ENCODE measurements around the gene ARFGAP1. TPM values are rescaled to one million over a fixed set of nuclear protein-coding genes. Genes with fewer than 3 reads are reported as not detected.
"Not testable (repeated sequence)": the region's sequence is repeated elsewhere in the genome, so short reads cannot be mapped to it uniquely, and the experiment has no call there.

The ARFGAP1 gene
- total RNA-seq, 4 donors from 2014 or later, result 34.4 to 306 (median 99.3) TPM

DNA sequence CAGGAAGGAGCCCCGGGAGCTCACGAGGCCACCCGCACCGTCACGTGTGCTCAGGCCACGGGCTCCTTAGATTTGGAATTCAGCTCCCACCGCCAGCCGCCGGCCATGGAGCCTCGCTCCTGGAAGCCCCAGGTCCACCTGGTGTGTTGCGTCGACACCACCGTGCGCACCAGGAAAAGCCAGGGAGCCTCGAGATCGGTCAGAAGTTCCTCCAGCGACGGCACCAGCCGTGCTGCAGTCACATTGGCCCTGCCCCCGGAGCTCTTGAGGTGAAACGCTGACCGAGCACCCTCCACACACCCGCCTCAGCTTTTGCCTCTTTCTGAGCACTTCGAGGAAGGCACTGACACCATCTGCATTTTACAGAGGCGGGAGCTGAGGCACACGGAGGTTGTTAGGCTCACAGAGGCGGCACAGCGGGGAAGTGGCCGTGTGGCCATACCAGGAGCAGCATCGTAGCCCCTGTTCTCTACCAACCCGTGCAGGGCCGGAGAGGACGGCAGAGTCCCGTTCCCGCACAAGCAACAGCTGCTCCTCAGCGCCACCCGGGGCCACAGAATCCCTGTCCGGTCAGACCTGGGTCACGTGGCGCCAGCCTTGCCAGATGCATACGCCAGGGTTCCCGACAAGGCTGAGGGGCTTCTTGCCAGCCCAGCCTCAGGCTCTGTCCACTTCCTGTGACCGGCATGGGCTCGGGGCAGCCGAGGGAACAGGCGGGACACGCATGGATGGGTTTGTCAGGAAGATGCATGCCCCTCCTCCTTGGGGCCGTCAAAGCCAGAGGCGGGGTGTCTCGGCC, 25.9 kb upstream of the ARFGAP1 start:
- Histone ChIP-seq H3K27ac (no peak overlapping the region), H3K27me3 (peaks cover 0 to 2% of the 10 kb centered on the region in 2 donors), H3K4me3 (no peak overlapping the region), H3K9me3 (no peaks in the 10 kb centered on the region), H3K4me1 (no peaks in the 10 kb centered on the region), H3K36me3 (no peaks in the 10 kb centered on the region)
- intact Hi-C loops (cut with DNase I; ENCODE audit: low total_unique reads), result no loop called here
- DNase-seq, result no peak
- TF ChIP-seq POLR2A (IDR thresholded peaks at IDR 0.05), result no peak
- TF ChIP-seq CTCF (IDR thresholded peaks at IDR 0.05), result no peak

DNA sequence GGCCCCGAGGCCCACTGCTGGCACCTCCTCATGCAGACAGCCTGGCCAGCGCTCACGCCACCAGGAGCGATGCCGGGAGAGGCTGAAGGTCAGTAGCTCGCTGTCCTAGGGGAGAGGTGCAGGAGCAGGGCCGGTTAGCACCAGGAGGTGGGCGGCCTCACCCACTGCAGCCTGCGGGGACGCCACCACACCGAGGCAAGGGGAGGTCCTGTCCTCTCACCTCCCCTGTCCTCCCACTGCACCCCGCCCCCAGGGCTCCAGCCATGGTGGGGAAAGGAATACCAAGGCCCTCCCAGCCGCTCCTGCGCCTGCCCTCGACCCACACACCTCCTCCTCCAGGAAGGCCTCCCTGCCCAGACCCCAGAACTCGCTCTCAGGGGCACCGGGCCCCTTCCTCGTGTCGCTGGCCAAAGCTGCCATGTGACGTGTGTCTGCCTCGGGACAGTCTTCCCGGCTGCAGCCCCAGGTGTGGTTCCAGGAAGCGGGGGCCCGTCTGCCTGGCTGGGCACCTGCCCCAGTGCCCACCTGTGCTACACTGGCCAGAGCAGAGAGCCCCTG, 24.9 kb upstream of the ARFGAP1 start:
- Histone ChIP-seq H3K9me3 (no peaks in the 10 kb centered on the region), H3K4me1 (no peaks in the 10 kb centered on the region), H3K27ac (no peak overlapping the region), H3K27me3 (peaks cover 0 to 7% of the 10 kb centered on the region in 2 donors), H3K4me3 (no peak overlapping the region), H3K36me3 (no peaks in the 10 kb centered on the region)
- intact Hi-C loops (cut with DNase I; ENCODE audit: low total_unique reads), result no loop called here
- TF ChIP-seq POLR2A (IDR thresholded peaks at IDR 0.05), result no peak
- TF ChIP-seq CTCF (IDR thresholded peaks at IDR 0.05), result no peak
- no peak for DNase-seq

DNA sequence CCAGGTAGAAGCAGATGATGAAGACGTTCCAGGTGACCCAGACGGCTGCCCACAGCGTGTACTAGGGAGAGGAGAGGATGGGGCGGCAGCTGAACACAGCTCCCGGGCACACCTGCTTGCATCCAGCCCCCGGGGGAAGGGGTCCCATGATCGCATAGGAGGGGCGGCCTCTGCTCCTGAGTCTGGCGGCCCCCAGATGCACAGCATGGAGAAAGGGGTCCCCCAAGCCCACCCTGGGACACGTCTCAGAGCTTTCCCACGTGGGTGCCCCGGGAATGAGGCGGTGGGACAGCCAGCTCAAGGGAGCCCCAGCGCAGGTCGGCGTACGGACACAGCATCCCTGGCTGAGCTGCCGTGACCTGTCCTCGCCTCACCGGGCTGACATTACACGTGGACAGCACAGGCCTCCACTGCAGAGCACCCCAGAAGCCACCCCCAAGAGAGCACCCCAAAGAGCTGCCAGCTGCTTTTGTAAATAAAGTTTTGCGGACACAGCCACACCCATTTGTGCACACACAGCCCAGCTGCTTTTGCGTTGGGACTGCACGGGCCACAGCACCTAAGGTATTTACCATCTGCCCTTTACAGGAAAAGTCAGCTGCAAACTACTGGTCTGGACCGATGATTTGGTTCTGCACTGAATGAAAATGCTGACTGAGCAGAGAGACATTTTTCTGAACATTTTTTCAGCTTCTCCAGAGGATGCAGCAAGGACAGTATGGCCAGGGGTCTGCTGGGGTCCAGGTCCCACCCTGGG, 23.6 kb upstream of the ARFGAP1 start:
- DNase-seq, result no peak
- Histone ChIP-seq H3K9me3 (no peaks in the 10 kb centered on the region), H3K4me3 (no peak overlapping the region), H3K36me3 (no peaks in the 10 kb centered on the region), H3K4me1 (peaks cover 0 to 11% of the 10 kb centered on the region in 2 donors), H3K27ac (no peak overlapping the region), H3K27me3 (peaks cover 3 to 12% of the 10 kb centered on the region in 2 donors)
- TF ChIP-seq POLR2A (IDR thresholded peaks at IDR 0.05) (no peak), CTCF (IDR thresholded peaks at IDR 0.05) (no peak)
- intact Hi-C loops (cut with DNase I; ENCODE audit: low total_unique reads), result no loop called here

DNA sequence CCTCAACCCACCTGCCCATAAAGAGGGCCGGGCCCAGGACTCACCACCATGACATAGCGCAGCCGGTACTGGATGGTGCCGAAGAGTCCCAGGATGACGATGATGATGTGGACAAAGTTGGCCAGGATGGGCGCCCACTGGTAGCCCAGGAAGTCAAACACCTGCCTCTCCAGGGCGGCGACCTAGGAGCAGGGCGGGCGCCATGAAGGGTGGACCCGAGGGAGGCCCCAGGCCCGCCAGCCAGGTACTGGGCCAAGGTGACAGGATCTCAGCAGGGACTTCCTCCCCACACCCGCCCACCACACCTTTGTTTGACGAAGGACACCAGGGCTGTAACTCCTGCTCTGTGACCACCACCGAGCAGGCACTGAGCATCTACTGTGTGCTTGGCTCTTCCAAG, 22.7 kb upstream of the ARFGAP1 start:
- no peaks in the 10 kb centered on the region for H3K36me3 ChIP-seq
- intact Hi-C loops (cut with DNase I; ENCODE audit: low total_unique reads), result no loop called here
- no peak overlapping the region for H3K4me3 ChIP-seq
- H3K9me3 ChIP-seq, result no peaks in the 10 kb centered on the region
- DNase-seq, result no peak
- H3K4me1 ChIP-seq, result peaks cover 0 to 18% of the 10 kb centered on the region in 2 donors
- H3K27me3 ChIP-seq, result peaks cover 5 to 16% of the 10 kb centered on the region in 2 donors
- TF ChIP-seq POLR2A (IDR thresholded peaks at IDR 0.05) (no peak), CTCF (IDR thresholded peaks at IDR 0.05) (no peak)
- H3K27ac ChIP-seq, result no peak overlapping the region

GRCh38 chr20:63251350-63251749, 21.3 kb upstream of the ARFGAP1 start:
- intact Hi-C loops (cut with DNase I; ENCODE audit: low total_unique reads); DNase-seq; H3K36me3 ChIP-seq; H3K9me3 ChIP-seq; H3K4me3 ChIP-seq; H3K27ac ChIP-seq: not testable (repeated sequence)
- H3K4me1 ChIP-seq, result peaks cover 0 to 18% of the 10 kb centered on the region in 2 donors
- peaks cover 5 to 24% of the 10 kb centered on the region in 2 donors for H3K27me3 ChIP-seq

Measured in uterus (tissue), 4 donors.